A204.1 (cell line): Measurements from ENCODE around the gene IGFBP6.
A peak's percentile ranks its signal among the peaks of the same experiment; 100 is the strongest.

Source experiments
- FAIRE-seq: peaks from 2 replicates; lab custom pipeline; 2012; peaks lifted over from hg19 to GRCh38; lab: Jason Lieb, UNC

IGFBP6 gene

DNA sequence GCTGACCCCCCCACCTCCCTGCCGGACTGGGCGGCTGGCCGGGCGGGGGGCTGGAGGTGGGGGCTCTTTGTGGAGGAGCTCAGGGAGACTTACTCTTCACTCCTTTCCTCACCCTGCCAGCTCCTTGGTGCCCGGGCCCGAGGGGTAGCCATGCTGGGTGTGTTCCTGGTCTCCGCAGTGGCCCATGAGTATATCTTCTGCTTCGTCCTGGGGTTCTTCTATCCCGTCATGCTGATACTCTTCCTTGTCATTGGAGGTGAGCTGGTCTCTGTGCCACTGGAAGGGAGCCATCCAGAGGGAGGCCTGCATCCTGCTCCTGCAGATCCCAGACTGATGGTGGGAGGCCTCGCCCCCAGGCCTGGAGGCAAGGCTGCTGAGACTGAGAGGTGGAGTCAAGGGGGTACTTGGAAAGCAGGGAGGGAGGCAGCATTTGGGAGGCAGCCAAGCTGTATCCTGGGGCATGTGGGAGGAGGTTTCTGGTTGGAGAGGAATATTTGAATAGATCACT, 25.5 kb downstream of the IGFBP6 start:
- no peak for FAIRE-seq

GRCh38 chr12:53123578-53124351, 26.3 kb downstream of the IGFBP6 start:
- FAIRE-seq, result no peak

- no peak for FAIRE-seq
Observed at GRCh38 chr12:53124352-53124723, 26.9 kb downstream of the IGFBP6 start.

GRCh38 chr12:53127169-53127568, 29.7 kb downstream of the IGFBP6 start:
- FAIRE-seq, result no peak

DNA sequence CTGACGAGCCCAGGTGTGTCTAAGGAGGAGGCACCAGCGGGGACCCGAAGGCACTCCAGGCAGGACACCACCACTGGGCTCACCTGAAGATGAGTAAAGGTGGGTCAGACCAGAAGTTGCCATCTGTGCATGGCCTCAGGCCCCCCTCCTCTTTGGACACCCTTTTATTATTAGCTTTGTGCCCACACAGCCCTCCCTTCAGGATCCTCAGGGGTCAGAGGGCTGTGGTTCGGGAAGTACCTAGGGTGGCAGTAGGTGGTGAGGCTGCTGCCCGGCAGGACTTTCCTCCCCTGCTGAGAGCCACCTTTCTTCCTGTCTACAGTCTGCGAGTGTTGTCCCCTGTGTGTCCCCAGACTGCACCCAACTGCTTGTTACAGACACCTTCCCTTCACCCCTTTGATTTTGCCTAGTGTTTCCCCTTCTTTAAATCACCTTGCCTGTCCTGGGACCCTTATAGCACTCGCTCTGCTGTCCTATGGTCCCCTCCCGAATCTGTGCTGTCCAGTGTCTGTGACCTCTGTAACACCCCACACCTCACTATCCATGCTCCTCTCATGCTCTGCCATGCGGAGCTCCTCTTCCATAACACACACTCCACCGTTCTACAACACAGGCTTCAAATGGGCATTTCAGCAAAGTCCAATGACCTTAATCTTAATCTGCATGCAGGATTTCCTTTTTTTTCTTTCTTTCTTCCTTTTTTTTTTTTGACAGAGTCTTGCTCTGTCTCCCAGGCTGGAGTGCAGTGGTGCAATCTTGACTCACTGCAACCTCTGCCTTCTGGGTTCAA, 31.5 kb downstream of the IGFBP6 start:
- FAIRE-seq, result no peak

- no peak for FAIRE-seq
Observed at GRCh38 chr12:53131844-53132243, 34.4 kb downstream of the IGFBP6 start.

DNA sequence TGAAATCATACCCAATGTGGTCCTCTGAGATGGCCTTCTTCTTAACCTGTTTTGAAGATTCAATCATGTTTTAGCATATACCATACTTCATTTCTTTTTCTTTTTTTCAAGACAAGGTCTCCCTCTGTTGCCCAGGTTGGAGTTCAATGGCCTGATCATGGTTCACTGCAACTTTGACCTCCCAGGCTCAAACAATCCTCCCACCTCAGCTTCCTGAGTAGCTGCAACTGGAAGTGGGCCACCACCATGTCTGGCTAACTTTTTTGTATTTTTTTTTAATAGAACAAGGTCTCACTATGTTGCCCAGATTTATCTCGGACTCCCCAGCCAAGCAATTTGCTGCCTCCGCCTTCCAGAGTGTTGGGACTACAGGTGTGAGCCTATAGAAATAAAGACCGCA, 36.3 kb downstream of the IGFBP6 start:
- no peak for FAIRE-seq

DNA sequence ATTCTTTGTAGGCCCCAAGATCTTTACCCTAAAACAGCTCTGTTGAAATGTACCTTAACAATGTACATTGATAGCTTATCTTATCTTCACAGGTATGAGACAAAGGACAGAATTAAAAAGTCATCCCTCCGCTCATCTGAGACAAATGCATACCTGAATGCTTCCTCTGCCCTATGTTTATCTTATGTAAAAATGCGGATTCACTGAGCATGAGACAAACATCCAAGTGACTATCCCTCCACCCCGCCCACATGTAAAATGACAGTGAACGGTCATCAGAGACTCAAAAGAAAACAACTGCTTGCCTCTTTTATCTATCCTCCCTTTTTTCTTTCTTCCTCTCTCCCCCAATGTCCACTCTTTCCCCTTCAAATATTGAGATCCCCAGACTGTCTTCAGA, 45.9 kb downstream of the IGFBP6 start:
- FAIRE-seq, result no peak

- FAIRE-seq, result no peak
Observed at GRCh38 chr12:53145383-53146260, 48.2 kb downstream of the IGFBP6 start.

GRCh38 chr12:53147181-53147580, 49.7 kb downstream of the IGFBP6 start:
- FAIRE-seq, result no peak

DNA sequence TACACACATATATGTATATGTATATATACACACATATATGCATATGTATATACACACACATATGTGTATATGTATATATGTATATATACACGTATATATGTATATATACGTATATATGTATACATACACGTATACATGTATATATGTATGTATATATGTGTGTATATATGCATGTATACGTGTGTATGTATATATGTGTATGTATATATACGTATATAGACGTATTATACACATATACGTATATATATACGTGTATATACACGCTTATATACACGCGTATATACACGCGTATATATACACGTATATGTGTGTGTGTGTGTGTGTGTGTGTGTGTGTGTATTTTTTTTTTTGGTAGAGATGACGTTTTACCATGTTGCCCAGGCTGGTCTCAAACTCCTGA, 50.2 kb downstream of the IGFBP6 start:
- FAIRE-seq, result peak; percentile 70

DNA sequence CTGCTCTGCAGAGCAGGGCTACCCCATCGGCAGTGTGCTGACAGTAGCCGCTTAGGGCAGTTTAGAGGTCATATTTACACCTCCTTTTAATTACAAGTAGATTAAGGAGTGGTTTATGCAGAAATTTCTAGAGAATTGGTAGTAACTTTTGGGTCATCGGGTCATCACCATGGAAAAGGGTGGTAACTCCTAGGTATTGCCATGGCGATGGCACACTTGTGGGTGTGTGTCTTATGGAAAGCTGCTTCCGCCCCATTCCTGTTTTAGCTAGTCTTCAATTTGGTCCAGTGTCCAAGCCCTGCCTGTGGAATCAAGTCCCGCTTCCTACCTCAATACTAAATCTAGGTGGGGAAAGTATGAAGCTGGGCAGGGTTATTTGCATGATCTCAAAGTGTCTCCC, 53.6 kb downstream of the IGFBP6 start:
- no peak for FAIRE-seq
